ENCODE data around the gene OSBPL8.

GRCh38 chr12:76573840-76574373, 14.3 kb upstream of the OSBPL8 start:
- TF ChIP-seq CTCF (IDR thresholded peaks at IDR 0.05) (no peak), MAX (CRISPR knock-in tag; IDR thresholded peaks at IDR 0.05) (no peak), TCF7 (CRISPR knock-in tag; IDR thresholded peaks at IDR 0.05; ENCODE audit: low read depth) (no peak), AFF4 (CRISPR knock-in tag; IDR thresholded peaks at IDR 0.05; ENCODE audit: borderline replicate concordance) (no peak), ELF4 (CRISPR knock-in tag; IDR thresholded peaks at IDR 0.05; ENCODE audit: low read depth) (no peak), SMAD3 (CRISPR knock-in tag; IDR thresholded peaks at IDR 0.05; ENCODE audit: borderline replicate concordance) (no peak), GABPB1 (CRISPR knock-in tag; IDR thresholded peaks at IDR 0.05) (no peak), SOX15 (CRISPR knock-in tag; IDR thresholded peaks at IDR 0.05) (no peak), JAZF1 (CRISPR knock-in tag; IDR thresholded peaks at IDR 0.05) (no peak), USF2 (CRISPR knock-in tag; IDR thresholded peaks at IDR 0.05) (no peak), TEAD4 (CRISPR knock-in tag; IDR thresholded peaks at IDR 0.05) (no peak), E2F1 (CRISPR knock-in tag; IDR thresholded peaks at IDR 0.05) (no peak), FOXK1 (CRISPR knock-in tag; IDR thresholded peaks at IDR 0.05) (no peak)

Data from WTC11 (cell line).